ENCODE measurements around the gene SOX6. TPM values are rescaled to one million over a fixed set of nuclear protein-coding genes. Genes with fewer than 3 reads are reported as not detected.
"Not testable (repeated sequence)": the region's sequence is repeated elsewhere in the genome, so short reads cannot be mapped to it uniquely, and the experiment has no call there.

Gene SOX6
- total and polyA plus RNA-seq, 2 donors (not counting 3 experiments of a cell fraction or from before 2014, with no cell fraction given) = 0.14 to 3.7 TPM

DNA sequence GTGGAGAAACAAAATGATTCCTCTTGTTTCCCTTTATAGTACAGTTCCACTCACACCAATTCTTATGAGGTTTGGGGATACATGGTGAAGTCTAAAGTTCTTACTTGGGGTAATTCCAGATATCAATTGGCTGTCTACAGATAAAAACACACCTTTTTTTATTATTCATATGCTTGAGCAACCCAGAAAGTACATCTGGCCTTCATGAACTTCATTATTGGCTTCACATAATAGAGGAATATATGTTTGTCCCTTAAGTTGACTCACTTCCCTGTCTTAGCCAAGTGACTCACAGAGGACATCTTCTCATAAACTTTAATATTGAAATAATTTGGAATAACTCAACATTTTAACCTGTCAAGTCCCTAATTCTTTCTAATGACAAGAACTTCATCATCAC, 36.3 kb upstream of the SOX6 start:
- H3K9me1 ChIP-seq (replicated peaks; ENCODE audit: control insufficient read depth, extremely low read depth, insufficient read depth, low read length) = no peaks in the 10 kb centered on the region
- dilution Hi-C loops (cut with MboI; ENCODE audit: extremely low pct_ligation_motif_present, low sequenced_read_pairs) = no loop called here
- BruUV-seq (replicated peaks) = no TSS peak
- no peaks in the 10 kb centered on the region for H3K36me3 ChIP-seq (ENCODE audit: control insufficient read depth in 2 of 2, extremely low read depth in 1 of 2, insufficient read depth in 2 of 2, low read length in 2 of 2)
- H3K4me2 ChIP-seq (ENCODE audit: insufficient read depth, low read length) = no peak overlapping the region
- H3K9me3 ChIP-seq (replicated peaks; ENCODE audit: control insufficient read depth, insufficient read depth, low read length) = no peaks in the 10 kb centered on the region
- no peak for FAIRE-seq
- no peak for DNase-seq (ENCODE audit: low read depth, low spot score)
- H3K4me3 ChIP-seq (replicated peaks in 1 of 3; ENCODE audit: insufficient read depth in 1 of 3, low read depth in 1 of 3, low read length in 3 of 3) = no peak overlapping the region
- H3K27me3 ChIP-seq (ENCODE audit: control insufficient read depth in 2 of 2, insufficient read depth in 2 of 2, low read length in 2 of 2) = no peaks in the 10 kb centered on the region
- no peak overlapping the region for H2AFZ ChIP-seq (ENCODE audit: low read depth, low read length)
- H3K4me1 ChIP-seq (ENCODE audit: control insufficient read depth, extremely low read depth, insufficient read depth, low read length) = no peaks in the 10 kb centered on the region
- ChIA-PET POLR2A (no interaction called here), CTCF (no interaction called here)
- no peak overlapping the region for H3K9ac ChIP-seq (replicated peaks; ENCODE audit: extremely low read depth, insufficient read depth, low read length)
- no peaks in the 10 kb centered on the region for H3K79me2 ChIP-seq (ENCODE audit: control insufficient read depth, insufficient read depth, low read length)
- no peak overlapping the region for H3K27ac ChIP-seq (ENCODE audit: insufficient read depth, low read depth, low read length)
- intact Hi-C loops (cut with micrococcal nuclease) = no loop called here
- no peaks in the 10 kb centered on the region for H4K20me1 ChIP-seq (replicated peaks; ENCODE audit: control insufficient read depth, extremely low read depth, insufficient read depth, low read length)
- no peak for TF ChIP-seq POLR2A (IDR thresholded peaks at IDR 0.05; ENCODE audit: low read depth, low read length)
- TF ChIP-seq CTCF (IDR thresholded peaks at IDR 0.05; ENCODE audit: extremely low read depth in 1 of 2, insufficient read depth in 1 of 2, low read depth in 1 of 2, low read length in 2 of 2) = no peak
- TF ChIP-seq GATA2 (IDR thresholded peaks at IDR 0.05; ENCODE audit: insufficient read depth, insufficient read length, low read depth, low read length) = no peak
- TF ChIP-seq POLR2AphosphoS5 (IDR thresholded peaks at IDR 0.05; ENCODE audit: insufficient read depth, low read depth, low read length) = no peak

DNA sequence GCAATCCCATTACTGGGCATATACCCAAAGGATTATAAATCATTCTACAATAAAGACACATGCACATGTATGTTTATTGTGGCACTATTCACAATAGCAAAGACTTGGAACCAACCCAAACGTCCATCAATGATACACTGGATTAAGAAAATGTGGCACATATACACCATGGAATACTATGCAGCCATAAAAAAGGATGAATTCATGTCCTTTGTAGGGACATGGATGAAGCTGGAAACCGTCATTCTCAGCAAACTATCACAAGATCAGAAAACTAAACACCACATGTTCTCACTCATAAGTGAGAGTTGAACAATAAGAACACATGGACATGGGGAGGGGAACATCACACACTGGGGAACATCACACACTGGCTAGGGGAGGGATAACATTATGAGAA, 34.5 kb upstream of the SOX6 start:
- H3K36me3 ChIP-seq (ENCODE audit: control insufficient read depth in 2 of 2, extremely low read depth in 1 of 2, insufficient read depth in 2 of 2, low read length in 2 of 2); DNase-seq (ENCODE audit: low read depth, low spot score); intact Hi-C loops (cut with micrococcal nuclease); H3K9ac ChIP-seq (replicated peaks; ENCODE audit: extremely low read depth, insufficient read depth, low read length); H3K27me3 ChIP-seq (ENCODE audit: control insufficient read depth in 2 of 2, insufficient read depth in 2 of 2, low read length in 2 of 2); POLR2A ChIA-PET; FAIRE-seq; H4K20me1 ChIP-seq (replicated peaks; ENCODE audit: control insufficient read depth, extremely low read depth, insufficient read depth, low read length); H3K4me2 ChIP-seq (ENCODE audit: insufficient read depth, low read length); H3K9me1 ChIP-seq (replicated peaks; ENCODE audit: control insufficient read depth, extremely low read depth, insufficient read depth, low read length); H3K79me2 ChIP-seq (ENCODE audit: control insufficient read depth, insufficient read depth, low read length); H3K4me3 ChIP-seq (replicated peaks in 1 of 3; ENCODE audit: insufficient read depth in 1 of 3, low read depth in 1 of 3, low read length in 3 of 3); H3K27ac ChIP-seq (ENCODE audit: insufficient read depth, low read depth, low read length); CTCF ChIA-PET; H3K4me1 ChIP-seq (ENCODE audit: control insufficient read depth, extremely low read depth, insufficient read depth, low read length); H2AFZ ChIP-seq (ENCODE audit: low read depth, low read length); dilution Hi-C loops (cut with MboI; ENCODE audit: extremely low pct_ligation_motif_present, low sequenced_read_pairs); H3K9me3 ChIP-seq (replicated peaks; ENCODE audit: control insufficient read depth, insufficient read depth, low read length); BruUV-seq (replicated peaks): not testable (repeated sequence)
